ENCODE measurements around the gene SCGB1C1. TPM values are rescaled to one million over a fixed set of nuclear protein-coding genes. Genes with fewer than 3 reads are reported as not detected.

The SCGB1C1 gene
- total RNA-seq, 2 donors from 2014 or later, result not detected

- Histone ChIP-seq H3K4me3 (no peak overlapping the region), H3K27me3 (no peaks in the 10 kb centered on the region), H3K36me3 (replicated peaks in 1 of 2; ENCODE audit: insufficient read depth in 1 of 2, low read depth in 2 of 2) (peaks cover 11 to 36% of the 10 kb centered on the region in 2 donors), H3K9me3 (no peaks in the 10 kb centered on the region), H3K27ac (no peak overlapping the region), H3K4me1 (peaks cover 22% of the 10 kb centered on the region)
- no peak for ATAC-seq
- WGBS, 2 donors, result 85 to 89% methylated on average over 3 to 4 of the region's 4 CpGs
- TF ChIP-seq POLR2A (IDR thresholded peaks at IDR 0.05), result no peak
- TF ChIP-seq CTCF (IDR thresholded peaks at IDR 0.05), result no peak
- DNase-seq, result no peak
- intact Hi-C loops (cut with DNase I), result no loop called here
Observed at GRCh38 chr11:213111-213510, 20.2 kb downstream of the SCGB1C1 start.

GRCh38 chr11:214083-214482, 21.2 kb downstream of the SCGB1C1 start:
- Histone ChIP-seq H3K4me1 (peaks cover 22% of the 10 kb centered on the region), H3K27ac (no peak overlapping the region), H3K36me3 (replicated peaks in 1 of 2; ENCODE audit: insufficient read depth in 1 of 2, low read depth in 2 of 2) (peaks cover 11 to 36% of the 10 kb centered on the region in 2 donors), H3K4me3 (no peak overlapping the region), H3K27me3 (no peaks in the 10 kb centered on the region), H3K9me3 (no peaks in the 10 kb centered on the region)
- DNase-seq (no peak), ATAC-seq (no peak)
- TF ChIP-seq CTCF (IDR thresholded peaks at IDR 0.05) (no peak), POLR2A (IDR thresholded peaks at IDR 0.05) (no peak)
- 63 to 85% methylated on average over 3 to 7 of the region's 7 CpGs for WGBS, 2 donors
- intact Hi-C loops (cut with DNase I), result no loop called here

DNA sequence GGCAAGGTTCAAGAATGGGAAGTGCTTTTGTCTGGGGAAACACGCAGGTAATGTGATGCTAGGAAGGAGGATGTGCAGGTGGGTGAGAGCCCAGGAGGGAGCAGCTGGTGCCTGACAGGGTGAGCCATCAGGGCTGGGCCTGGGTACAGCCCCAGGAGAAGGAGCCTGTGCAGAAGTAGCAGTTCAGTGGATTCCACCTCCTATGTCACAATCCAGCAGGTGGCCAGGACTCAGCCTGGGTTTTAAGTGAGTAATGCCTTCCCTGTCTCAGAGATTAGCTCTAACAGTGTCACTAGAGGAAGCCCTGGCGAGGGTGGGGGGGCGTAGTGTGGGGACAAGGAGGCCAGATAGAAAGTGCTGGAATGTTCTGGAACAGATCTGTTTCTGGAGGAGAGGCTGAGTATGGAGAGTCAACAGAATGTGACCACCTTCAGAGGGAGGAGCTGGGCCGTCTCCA, 22.7 kb downstream of the SCGB1C1 start:
- WGBS, 2 donors, result 83 to 85% methylated on average over 4 of the region's 4 CpGs
- Histone ChIP-seq H3K9me3 (no peaks in the 10 kb centered on the region), H3K36me3 (replicated peaks in 1 of 2; ENCODE audit: insufficient read depth in 1 of 2, low read depth in 2 of 2) (peaks cover 11 to 31% of the 10 kb centered on the region in 2 donors), H3K4me1 (peaks cover 7% of the 10 kb centered on the region), H3K4me3 (no peak overlapping the region), H3K27me3 (no peaks in the 10 kb centered on the region), H3K27ac (no peak overlapping the region)
- DNase-seq (no peak), ATAC-seq (no peak)
- intact Hi-C loops (cut with DNase I), result no loop called here
- no peak for TF ChIP-seq CTCF (IDR thresholded peaks at IDR 0.05)
- no peak for TF ChIP-seq POLR2A (IDR thresholded peaks at IDR 0.05)

DNA sequence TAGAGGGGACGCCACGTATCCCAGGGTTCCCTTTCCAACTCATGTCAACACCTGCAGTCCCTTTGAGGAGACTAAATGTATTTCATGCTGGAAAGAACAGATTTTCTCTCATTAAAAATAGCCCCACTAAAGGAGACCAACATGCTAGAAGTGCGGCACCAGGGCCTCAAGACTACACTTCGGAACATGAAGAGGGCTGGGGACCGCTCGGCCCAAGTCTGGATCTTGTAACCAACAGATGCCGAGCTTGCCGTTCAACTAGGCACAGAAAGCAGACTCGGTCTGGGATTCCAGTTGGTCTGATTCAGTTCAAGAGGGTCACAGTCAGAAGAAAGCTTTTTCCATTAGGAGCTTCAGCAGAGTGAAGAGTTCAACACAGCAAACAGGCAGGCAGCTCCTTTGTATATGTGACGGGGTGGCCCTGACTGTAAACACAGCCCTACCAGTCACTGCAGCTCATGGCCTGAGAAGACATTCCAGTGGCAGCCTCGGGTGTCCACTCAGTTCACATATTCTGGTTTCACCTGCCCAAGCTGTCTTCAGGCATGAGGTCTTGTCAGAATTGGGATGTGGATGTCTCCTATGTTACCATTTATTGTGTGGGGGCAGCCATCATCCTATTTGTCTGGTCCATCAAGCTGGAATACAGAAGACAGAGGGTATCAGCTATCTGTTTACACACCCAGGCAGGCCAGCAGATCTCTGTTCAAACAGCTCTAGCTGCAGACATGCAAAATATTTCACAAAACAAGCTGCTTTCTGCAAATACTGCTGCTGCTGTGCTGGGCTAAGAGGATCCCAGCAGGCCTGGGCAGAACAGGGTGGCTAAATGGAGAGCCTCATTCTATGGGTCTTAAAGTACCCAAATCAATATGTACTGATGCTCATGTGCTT, 23.4 kb downstream of the SCGB1C1 start:
- Histone ChIP-seq H3K4me1 (no peaks in the 10 kb centered on the region), H3K36me3 (replicated peaks in 1 of 2; ENCODE audit: insufficient read depth in 1 of 2, low read depth in 2 of 2) (peaks cover 11 to 25% of the 10 kb centered on the region in 2 donors), H3K9me3 (no peaks in the 10 kb centered on the region), H3K27ac (no peak overlapping the region), H3K27me3 (no peaks in the 10 kb centered on the region), H3K4me3 (no peak overlapping the region)
- ATAC-seq (no peak), DNase-seq (no peak)
- intact Hi-C loops (cut with DNase I), result no loop called here
- TF ChIP-seq POLR2A (IDR thresholded peaks at IDR 0.05), result no peak
- TF ChIP-seq CTCF (IDR thresholded peaks at IDR 0.05), result no peak
- WGBS, 2 donors, result 84 to 88% methylated on average over 10 to 11 of the region's 11 CpGs
